ENCODE data around the gene PWP1.

DNA sequence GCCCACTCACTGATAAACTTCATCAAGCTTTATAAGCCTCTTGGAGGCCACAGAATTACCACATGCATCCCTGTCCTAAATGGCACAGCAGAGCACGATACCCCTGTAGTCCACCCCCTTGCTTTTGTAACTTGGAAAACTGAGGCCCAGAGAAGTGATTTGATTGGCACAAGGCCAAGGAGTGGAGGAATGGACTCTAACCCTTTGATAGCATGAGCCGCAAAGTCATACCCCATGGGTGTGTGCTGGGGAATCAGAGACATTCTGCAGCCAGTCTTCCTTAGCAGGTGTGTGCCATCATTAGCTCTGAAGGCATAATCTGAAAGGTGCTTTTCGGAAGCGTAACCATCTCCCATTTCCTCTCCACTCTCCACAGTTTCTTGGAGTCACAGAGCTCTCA, 28.5 kb upstream of the PWP1 start:
- TF ChIP-seq POLR2A (IDR thresholded peaks at IDR 0.05) = no peak
- TF ChIP-seq, protein P1, sequence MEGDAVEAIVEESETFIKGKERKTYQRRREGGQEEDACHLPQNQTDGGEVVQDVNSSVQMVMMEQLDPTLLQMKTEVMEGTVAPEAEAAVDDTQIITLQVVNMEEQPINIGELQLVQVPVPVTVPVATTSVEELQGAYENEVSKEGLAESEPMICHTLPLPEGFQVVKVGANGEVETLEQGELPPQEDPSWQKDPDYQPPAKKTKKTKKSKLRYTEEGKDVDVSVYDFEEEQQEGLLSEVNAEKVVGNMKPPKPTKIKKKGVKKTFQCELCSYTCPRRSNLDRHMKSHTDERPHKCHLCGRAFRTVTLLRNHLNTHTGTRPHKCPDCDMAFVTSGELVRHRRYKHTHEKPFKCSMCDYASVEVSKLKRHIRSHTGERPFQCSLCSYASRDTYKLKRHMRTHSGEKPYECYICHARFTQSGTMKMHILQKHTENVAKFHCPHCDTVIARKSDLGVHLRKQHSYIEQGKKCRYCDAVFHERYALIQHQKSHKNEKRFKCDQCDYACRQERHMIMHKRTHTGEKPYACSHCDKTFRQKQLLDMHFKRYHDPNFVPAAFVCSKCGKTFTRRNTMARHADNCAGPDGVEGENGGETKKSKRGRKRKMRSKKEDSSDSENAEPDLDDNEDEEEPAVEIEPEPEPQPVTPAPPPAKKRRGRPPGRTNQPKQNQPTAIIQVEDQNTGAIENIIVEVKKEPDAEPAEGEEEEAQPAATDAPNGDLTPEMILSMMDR (IDR thresholded peaks at IDR 0.05) = no peak
